ENCODE measurements around the gene FKBP5.

DNA sequence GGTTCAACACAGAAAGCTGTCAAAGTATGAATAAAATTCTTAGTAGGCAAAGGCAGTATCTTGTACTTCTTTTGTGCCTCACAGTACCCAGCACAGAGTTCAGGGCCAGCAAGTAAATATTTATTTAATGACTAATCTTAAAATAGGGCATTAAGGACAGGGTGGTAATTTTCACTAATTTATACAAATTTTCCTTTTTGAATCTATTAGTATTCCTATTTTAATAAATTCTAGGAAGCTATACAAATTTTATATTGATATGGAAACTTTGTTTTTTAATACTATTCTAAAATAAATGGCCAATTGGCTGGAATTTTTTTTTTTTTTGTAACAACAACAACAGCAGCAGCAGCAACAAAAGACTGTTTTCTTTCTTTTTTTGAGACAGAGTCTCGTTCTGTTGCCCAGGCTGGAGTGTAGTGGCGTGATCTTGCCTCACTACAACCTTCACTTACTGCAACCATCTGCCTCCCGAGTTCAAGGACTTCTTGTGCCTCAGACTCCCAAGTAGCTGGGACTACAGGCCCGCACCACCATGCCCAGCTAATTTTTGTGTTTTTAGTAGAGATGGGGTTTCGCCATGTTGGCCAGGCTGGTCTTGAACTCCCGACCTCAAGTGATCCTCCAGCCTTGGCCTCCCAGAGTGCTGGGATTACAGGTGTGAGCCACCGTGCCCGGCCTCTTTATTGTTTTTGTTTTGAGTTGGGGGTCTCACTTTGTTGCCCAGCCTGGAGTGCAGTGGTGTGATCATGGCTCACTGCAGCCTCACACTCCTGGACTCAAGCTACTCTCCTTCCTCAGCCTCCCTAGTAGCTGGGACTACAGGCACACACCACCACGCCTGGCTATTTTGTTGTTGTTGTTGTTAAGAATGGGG, 85.2 kb downstream of the FKBP5 start:
- TF ChIP-seq, protein P1, sequence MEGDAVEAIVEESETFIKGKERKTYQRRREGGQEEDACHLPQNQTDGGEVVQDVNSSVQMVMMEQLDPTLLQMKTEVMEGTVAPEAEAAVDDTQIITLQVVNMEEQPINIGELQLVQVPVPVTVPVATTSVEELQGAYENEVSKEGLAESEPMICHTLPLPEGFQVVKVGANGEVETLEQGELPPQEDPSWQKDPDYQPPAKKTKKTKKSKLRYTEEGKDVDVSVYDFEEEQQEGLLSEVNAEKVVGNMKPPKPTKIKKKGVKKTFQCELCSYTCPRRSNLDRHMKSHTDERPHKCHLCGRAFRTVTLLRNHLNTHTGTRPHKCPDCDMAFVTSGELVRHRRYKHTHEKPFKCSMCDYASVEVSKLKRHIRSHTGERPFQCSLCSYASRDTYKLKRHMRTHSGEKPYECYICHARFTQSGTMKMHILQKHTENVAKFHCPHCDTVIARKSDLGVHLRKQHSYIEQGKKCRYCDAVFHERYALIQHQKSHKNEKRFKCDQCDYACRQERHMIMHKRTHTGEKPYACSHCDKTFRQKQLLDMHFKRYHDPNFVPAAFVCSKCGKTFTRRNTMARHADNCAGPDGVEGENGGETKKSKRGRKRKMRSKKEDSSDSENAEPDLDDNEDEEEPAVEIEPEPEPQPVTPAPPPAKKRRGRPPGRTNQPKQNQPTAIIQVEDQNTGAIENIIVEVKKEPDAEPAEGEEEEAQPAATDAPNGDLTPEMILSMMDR (IDR thresholded peaks at IDR 0.05; ENCODE audit: poor library complexity, severe bottlenecking): no peak
- no peak for TF ChIP-seq POLR2AphosphoS5 (IDR thresholded peaks at IDR 0.05)
- TF ChIP-seq, protein P2, sequence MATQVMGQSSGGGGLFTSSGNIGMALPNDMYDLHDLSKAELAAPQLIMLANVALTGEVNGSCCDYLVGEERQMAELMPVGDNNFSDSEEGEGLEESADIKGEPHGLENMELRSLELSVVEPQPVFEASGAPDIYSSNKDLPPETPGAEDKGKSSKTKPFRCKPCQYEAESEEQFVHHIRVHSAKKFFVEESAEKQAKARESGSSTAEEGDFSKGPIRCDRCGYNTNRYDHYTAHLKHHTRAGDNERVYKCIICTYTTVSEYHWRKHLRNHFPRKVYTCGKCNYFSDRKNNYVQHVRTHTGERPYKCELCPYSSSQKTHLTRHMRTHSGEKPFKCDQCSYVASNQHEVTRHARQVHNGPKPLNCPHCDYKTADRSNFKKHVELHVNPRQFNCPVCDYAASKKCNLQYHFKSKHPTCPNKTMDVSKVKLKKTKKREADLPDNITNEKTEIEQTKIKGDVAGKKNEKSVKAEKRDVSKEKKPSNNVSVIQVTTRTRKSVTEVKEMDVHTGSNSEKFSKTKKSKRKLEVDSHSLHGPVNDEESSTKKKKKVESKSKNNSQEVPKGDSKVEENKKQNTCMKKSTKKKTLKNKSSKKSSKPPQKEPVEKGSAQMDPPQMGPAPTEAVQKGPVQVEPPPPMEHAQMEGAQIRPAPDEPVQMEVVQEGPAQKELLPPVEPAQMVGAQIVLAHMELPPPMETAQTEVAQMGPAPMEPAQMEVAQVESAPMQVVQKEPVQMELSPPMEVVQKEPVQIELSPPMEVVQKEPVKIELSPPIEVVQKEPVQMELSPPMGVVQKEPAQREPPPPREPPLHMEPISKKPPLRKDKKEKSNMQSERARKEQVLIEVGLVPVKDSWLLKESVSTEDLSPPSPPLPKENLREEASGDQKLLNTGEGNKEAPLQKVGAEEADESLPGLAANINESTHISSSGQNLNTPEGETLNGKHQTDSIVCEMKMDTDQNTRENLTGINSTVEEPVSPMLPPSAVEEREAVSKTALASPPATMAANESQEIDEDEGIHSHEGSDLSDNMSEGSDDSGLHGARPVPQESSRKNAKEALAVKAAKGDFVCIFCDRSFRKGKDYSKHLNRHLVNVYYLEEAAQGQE (IDR thresholded peaks at IDR 0.05; ENCODE audit: borderline replicate concordance): no peak
- no peak for TF ChIP-seq RAD21 (conservative IDR thresholded peaks at IDR 0.05)
- no peak for TF ChIP-seq EP300 (conservative IDR thresholded peaks at IDR 0.05; ENCODE audit: poor library complexity, severe bottlenecking)
- TF ChIP-seq EZH2 (IDR thresholded peaks at IDR 0.05; ENCODE audit: borderline replicate concordance, insufficient read depth, low read length, poor library complexity, severe bottlenecking): no peak
- TF ChIP-seq TAF1 (IDR thresholded peaks at IDR 0.05; ENCODE audit: low read depth): no peak
- TF ChIP-seq MXI1 (conservative IDR thresholded peaks at IDR 0.05; ENCODE audit: poor library complexity, severe bottlenecking): no peak

Measured in neural cell (in vitro differentiated cells).